IMR-90 (cell line): ENCODE measurements around the gene FOXC1. TPM values are rescaled to one million over a fixed set of nuclear protein-coding genes. Genes with fewer than 3 reads are reported as not detected.

ENCODE experiments used
- ATAC-seq: fragments of 200-7000 bp; cut with Tn5 transposase; 2 replicates; pipeline ENCODE4 v1.9.1; 2020; ENCODE audit warnings: low read depth, mild to moderate bottlenecking, moderate library complexity
- BruUV-seq: library from RNA; stranded (reverse); fragments of 400-500 nt; replicated peaks from 2 replicates; lab custom pipeline; 2021; lab: Mats Ljungman, UMichigan
- CTCF ChIA-PET: fragments of 300-600 bp; formaldehyde crosslinking; extraction: SDS; loops from one replicate; lab custom pipeline; 2021; ENCODE audit warnings: antibody characterized with exemption; lab: Yijun Ruan, JAX
- POLR2A ChIA-PET: fragments of 300-600 bp; sonication (Branson Sonifier 250); formaldehyde crosslinking; loops from one replicate; lab custom pipeline; 2022; ENCODE audit warnings: antibody characterized with exemption; ENCODE audit not compliant: unreplicated experiment; lab: Charles Lee
- DNase-seq: peaks from one replicate; pipeline ENCODE4 v3.0.0; 2013
- H2AFZ ChIP-seq: replicated peaks from 2 replicates; pipeline ENCODE3; 2013; ENCODE audit warnings: low read length, mild to moderate bottlenecking; ENCODE audit not compliant: poor library complexity
- H2AK5ac ChIP-seq: 2 replicates; pipeline ENCODE4 v1.6.1; 2013; ENCODE audit warnings: low read depth, low read length, inconsistent platforms
- H2AK9ac ChIP-seq: replicated peaks from 2 replicates; pipeline ENCODE3; 2013; ENCODE audit warnings: mild to moderate bottlenecking, low read depth, low read length, moderate library complexity; ENCODE audit not compliant: poor library complexity
- H2BK120ac ChIP-seq: 2 replicates; pipeline ENCODE4 v1.6.1; 2013; ENCODE audit warnings: low read depth, low read length, inconsistent platforms
- H2BK15ac ChIP-seq: 3 replicates; pipeline ENCODE4 v1.6.1; 2013; ENCODE audit warnings: low read depth, low read length, inconsistent platforms
- H2BK20ac ChIP-seq: 2 replicates; pipeline ENCODE4 v1.6.1; 2013; ENCODE audit warnings: low read depth, mild to moderate bottlenecking, inconsistent platforms, low read length, moderate library complexity
- H2BK5ac ChIP-seq: 2 replicates; pipeline ENCODE4 v1.6.1; 2013; ENCODE audit warnings: mild to moderate bottlenecking, low read depth, low read length, inconsistent platforms; ENCODE audit not compliant: poor library complexity, severe bottlenecking
- H3K14ac ChIP-seq: replicated peaks from 2 replicates; pipeline ENCODE4 v1.6.1; 2013; ENCODE audit warnings: low read depth, low read length, inconsistent platforms
- H3K18ac ChIP-seq: 2 replicates; pipeline ENCODE4 v1.6.1; 2013; ENCODE audit warnings: low read depth, low read length, control low read depth
- H3K23ac ChIP-seq: 2 replicates; pipeline ENCODE4 v1.6.1; 2013; ENCODE audit warnings: low read depth, low read length, inconsistent platforms
- H3K27ac ChIP-seq: 2 replicates; pipeline ENCODE4 v1.5.1; 2013; ENCODE audit warnings: mild to moderate bottlenecking, control low read depth, low read length; ENCODE audit not compliant: insufficient read depth
- H3K27me3 ChIP-seq: 2 replicates; pipeline ENCODE4 v1.6.1; 2013; ENCODE audit warnings: low read length; ENCODE audit not compliant: control insufficient read depth, insufficient read depth
- H3K36me3 ChIP-seq: 2 replicates; pipeline ENCODE4 v1.6.1; 2013; ENCODE audit warnings: low read length, mixed read lengths; ENCODE audit not compliant: control insufficient read depth, insufficient read depth
- H3K4ac ChIP-seq: 2 replicates; pipeline ENCODE4 v1.6.1; 2013; ENCODE audit warnings: low read depth, low read length, inconsistent platforms
- H3K4me1 ChIP-seq: 2 replicates; pipeline ENCODE4 v1.6.1; 2013; ENCODE audit warnings: low read length, mixed read lengths; ENCODE audit not compliant: control insufficient read depth, insufficient read depth
- H3K4me2 ChIP-seq: 2 replicates; pipeline ENCODE4 v1.6.1; 2013; ENCODE audit warnings: low read depth, mild to moderate bottlenecking, control low read depth, low read length, moderate library complexity
- H3K4me3 ChIP-seq: 2 replicates; pipeline ENCODE4 v1.5.1; 2013; ENCODE audit warnings: low read depth, mild to moderate bottlenecking, control low read depth, low read length, moderate library complexity; ENCODE audit not compliant: insufficient read depth
- H3K56ac ChIP-seq: 2 replicates; pipeline ENCODE4 v1.6.1; 2013; ENCODE audit warnings: low read length, inconsistent platforms; ENCODE audit not compliant: insufficient read depth; ENCODE audit errors: extremely low read depth
- H3K79me1 ChIP-seq, 2 experiments: 2 replicates each; pipeline ENCODE4 v1.6.1; 2013; ENCODE audit warnings: low read length in 2 of 2, inconsistent platforms in 1 of 2, low read depth in 1 of 2
- H3K9ac ChIP-seq: 2 replicates; pipeline ENCODE4 v1.6.1; 2013; ENCODE audit warnings: low read depth, low read length, control low read depth
- H3K9me1 ChIP-seq: 2 replicates; pipeline ENCODE4 v1.6.1; 2013; ENCODE audit warnings: low read length, inconsistent platforms; ENCODE audit not compliant: insufficient read depth
- H3K9me3 ChIP-seq: 2 replicates; pipeline ENCODE4 v1.6.1; 2013; ENCODE audit warnings: low read length; ENCODE audit not compliant: control insufficient read depth, insufficient read depth
- H4K20me1 ChIP-seq: 2 replicates; pipeline ENCODE4 v1.6.1; 2013; ENCODE audit warnings: low read length, inconsistent platforms; ENCODE audit not compliant: insufficient read depth
- H4K5ac ChIP-seq: 2 replicates; pipeline ENCODE4 v1.6.1; 2013; ENCODE audit warnings: mild to moderate bottlenecking, low read depth, low read length, control low read depth
- H4K8ac ChIP-seq, 2 experiments: 2 replicates each; pipeline ENCODE4 v1.6.1; 2013; ENCODE audit warnings: low read depth in 2 of 2, low read length in 2 of 2, control low read depth in 1 of 2, inconsistent platforms in 1 of 2
- H4K91ac ChIP-seq: 2 replicates; pipeline ENCODE4 v1.6.1; 2013; ENCODE audit warnings: low read depth, low read length, inconsistent platforms; ENCODE audit not compliant: insufficient read depth
- BHLHE40 ChIP-seq: fragments of 150-350 bp; IDR thresholded peaks from 2 replicates; pipeline ENCODE4 v1.6.1; 2016; ENCODE audit warnings: mild to moderate bottlenecking, low read depth, low read length
- CHD1 ChIP-seq: IDR thresholded peaks from 2 replicates; pipeline ENCODE4 v1.6.1; 2012; ENCODE audit warnings: low read depth, low read length, improper control_type of control experiment
- CTCF ChIP-seq: conservative IDR thresholded peaks from 2 replicates; pipeline ENCODE4 v1.5.1; 2012; ENCODE audit warnings: mild to moderate bottlenecking, low read depth, low read length, improper control_type of control experiment
- FOS ChIP-seq: fragments of 150-350 bp; IDR thresholded peaks from 2 replicates; pipeline ENCODE4 v1.6.1; 2016; ENCODE audit warnings: low read depth, low read length
- MAZ ChIP-seq: IDR thresholded peaks from 2 replicates; pipeline ENCODE4 v1.6.1; 2012; ENCODE audit warnings: low read depth, mild to moderate bottlenecking, low read length, improper control_type of control experiment, moderate library complexity, borderline replicate concordance
- MXI1 ChIP-seq: IDR thresholded peaks from 2 replicates; pipeline ENCODE4 v1.6.1; 2012; ENCODE audit warnings: low read depth, mild to moderate bottlenecking, low read length, moderate library complexity, borderline replicate concordance
- NFE2L2 ChIP-seq: fragments of 150-350 bp; IDR thresholded peaks from 2 replicates; pipeline ENCODE4 v1.6.1; 2016; ENCODE audit warnings: low read depth, mild to moderate bottlenecking, low read length
- POLR2A ChIP-seq: IDR thresholded peaks from 2 replicates; pipeline ENCODE4 v1.6.1; 2012; ENCODE audit warnings: mild to moderate bottlenecking, low read depth, low read length
- RCOR1 ChIP-seq: IDR thresholded peaks from 2 replicates; pipeline ENCODE4 v1.6.1; 2012; ENCODE audit warnings: mild to moderate bottlenecking, low read length, improper control_type of control experiment; ENCODE audit not compliant: insufficient replicate concordance
- SMC3 ChIP-seq: fragments of 150-350 bp; IDR thresholded peaks from 2 replicates; pipeline ENCODE4 v1.6.1; 2016; ENCODE audit warnings: low read depth, mild to moderate bottlenecking, antibody characterized with exemption, low read length, moderate library complexity
- USF2 ChIP-seq: fragments of 150-350 bp; IDR thresholded peaks from 2 replicates; pipeline ENCODE4 v1.6.1; 2017; ENCODE audit warnings: mild to moderate bottlenecking, antibody characterized with exemption, low read length, low read depth
- WGBS, 2 experiments: methylation state at CpG; one replicate each; pipeline versions ENCODE4 v1.1.5 to v1.1.7; 2013; ENCODE audit warnings: missing lambda C conversion rate in 2 of 2; ENCODE audit not compliant: insufficient read length in 1 of 2; ENCODE audit errors: extremely low coverage in 2 of 2; 5-methylcytosine and 5-hydroxymethylcytosine counted together
- dilution Hi-C: fragments of 300-500 bp; cut with HindIII; formaldehyde crosslinking; loops from one replicate; pipeline ENCODE4 v1.14.3; 2018; ENCODE audit warnings: low sequenced_read_pairs; ENCODE audit not compliant: unreplicated experiment
- in situ Hi-C: fragments of 300-500 bp; cut with MboI; formaldehyde crosslinking; loops from 3 replicates; pipeline ENCODE4 v1.14.3; 2019; ENCODE audit warnings: low sequenced_read_pairs, inconsistent platforms, mixed read lengths
- intact Hi-C: fragments of 100-400 bp; cut with micrococcal nuclease; formaldehyde crosslinking; loops from 2 replicates; pipeline ENCODE4 v1.10.0; 2022
- polyA plus RNA-seq, 3 experiments: library from polyadenylated mRNA; depleted of rRNA; stranded (reverse); fragments of >200 nt; gene quantifications; 2 replicates each; pipeline ENCODE4 v1.2.3, GENCODE V29; 2012; ENCODE audit warnings: low replicate concordance in 1 of 3
- total RNA-seq: library from RNA; depleted of rRNA; stranded (reverse); fragments of >200 nt; gene quantifications from 2 replicates; pipeline ENCODE4 v1.2.3, GENCODE V29; 2012
- TF ChIP-seq, protein P1 (sequence below): fragments of 150-350 bp; IDR thresholded peaks from 2 replicates; pipeline ENCODE4 v1.6.1; 2016; ENCODE audit warnings: low read depth, mild to moderate bottlenecking, low read length, moderate library complexity, borderline replicate concordance

FOXC1 gene
- total and polyA plus RNA-seq, 2 of the 4 experiments (the other 2 are of a cell fraction), result 1.3 to 4.0 TPM

- no peak overlapping the region for H4K5ac ChIP-seq
- peak overlapping the region; percentile 85 for H2AK9ac ChIP-seq
- POLR2A ChIA-PET, result no interaction called here
- no peak overlapping the region for H3K4me3 ChIP-seq
- no peak overlapping the region for H2BK5ac ChIP-seq
- H3K9me1 ChIP-seq, result no peaks in the 10 kb centered on the region
- H3K4me2 ChIP-seq, result no peak overlapping the region
- no peak overlapping the region for H3K18ac ChIP-seq
- no peak overlapping the region for H3K27ac ChIP-seq
- H2BK120ac ChIP-seq, result no peak overlapping the region
- peak overlapping the region; percentile 94 for H2AFZ ChIP-seq
- dilution Hi-C loops, result no loop called here
- no peak overlapping the region for H3K4ac ChIP-seq
- peaks cover 7% of the 10 kb centered on the region; the same call in 1 of the 2 replicates for H3K9me3 ChIP-seq
- BruUV-seq, result no TSS peak
- DNase-seq (no peak), ATAC-seq (no peak)
- H3K36me3 ChIP-seq, result peaks cover 5% of the 10 kb centered on the region
- peaks cover 0 to 8% of the 10 kb centered on the region in 2 experiments; a peak in 2 of 4 replicates for H3K79me1 ChIP-seq
- H2BK15ac ChIP-seq, result no peak overlapping the region
- H2BK20ac ChIP-seq, result no peak overlapping the region
- WGBS, 2 experiments, result 55% methylated on average over 18 of the region's 59 CpGs; no CpG with 5 or more reads in 1 of the 2 experiments
- H4K20me1 ChIP-seq, result peaks cover 11% of the 10 kb centered on the region
- H3K56ac ChIP-seq, result no peak overlapping the region
- peaks cover 2% of the 10 kb centered on the region; the same call in 1 of the 2 replicates for H3K4me1 ChIP-seq
- H3K14ac ChIP-seq, result no peak overlapping the region
- H4K91ac ChIP-seq, result no peak overlapping the region
- CTCF ChIA-PET, result interaction anchor here (1.0 to 3.2 kb wide), 2 partner anchors 496 to 841 kb away, joined by 3 to 9 read pairs; no protein-coding TSS in a partner anchor
- in situ Hi-C loops, result loop anchor here (10.0 kb wide), 1 partner anchor 576 kb away; no protein-coding TSS in a partner anchor
- intact Hi-C loops, result loop anchor here (1.0 kb wide), 2 partner anchors 78 to 1026 kb away; no protein-coding TSS in a partner anchor
- no peak overlapping the region; a peak in 1 of 4 replicates for H4K8ac ChIP-seq
- peak overlapping the region; percentile 9; the same call in 1 of the 2 replicates for H2AK5ac ChIP-seq
- H3K27me3 ChIP-seq, result peaks cover 29% of the 10 kb centered on the region
- no peak for TF ChIP-seq MAZ
- TF ChIP-seq NFE2L2, result no peak
- TF ChIP-seq FOS, result no peak
- no peak for TF ChIP-seq CTCF
- TF ChIP-seq USF2, result no peak
- TF ChIP-seq, protein P1, sequence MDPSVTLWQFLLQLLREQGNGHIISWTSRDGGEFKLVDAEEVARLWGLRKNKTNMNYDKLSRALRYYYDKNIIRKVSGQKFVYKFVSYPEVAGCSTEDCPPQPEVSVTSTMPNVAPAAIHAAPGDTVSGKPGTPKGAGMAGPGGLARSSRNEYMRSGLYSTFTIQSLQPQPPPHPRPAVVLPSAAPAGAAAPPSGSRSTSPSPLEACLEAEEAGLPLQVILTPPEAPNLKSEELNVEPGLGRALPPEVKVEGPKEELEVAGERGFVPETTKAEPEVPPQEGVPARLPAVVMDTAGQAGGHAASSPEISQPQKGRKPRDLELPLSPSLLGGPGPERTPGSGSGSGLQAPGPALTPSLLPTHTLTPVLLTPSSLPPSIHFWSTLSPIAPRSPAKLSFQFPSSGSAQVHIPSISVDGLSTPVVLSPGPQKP, result no peak
- TF ChIP-seq RCOR1, result no peak
- TF ChIP-seq POLR2A, result no peak
- no peak for TF ChIP-seq SMC3
- TF ChIP-seq MXI1, result no peak
- TF ChIP-seq CHD1, result no peak
- no peak for TF ChIP-seq BHLHE40
- H3K23ac ChIP-seq, result no peak overlapping the region
- H3K9ac ChIP-seq, result no peak overlapping the region
These were observed 1.3 kb upstream of the FOXC1 start for GRCh38 chr6:1608222-1609040.
